ENCODE results near the gene WIPI1.
A peak's percentile ranks its signal among the peaks of the same experiment; 100 is the strongest.
"Not testable (repeated sequence)": the region's sequence is repeated elsewhere in the genome, so short reads cannot be mapped to it uniquely, and the experiment has no call there.

WIPI1 gene

GRCh38 chr17:68457168-68457538 lies at the start of gene WIPI1:
TSS of gene WIPI1 (minus strand) at chr17:68457496. CDS start at chr17:68457421, 75 bp downstream.
- no peak for DNase-seq

- DNase-seq, result no peak
These were observed 48.7 kb upstream of the WIPI1 start for GRCh38 chr17:68505951-68506350.

DNA sequence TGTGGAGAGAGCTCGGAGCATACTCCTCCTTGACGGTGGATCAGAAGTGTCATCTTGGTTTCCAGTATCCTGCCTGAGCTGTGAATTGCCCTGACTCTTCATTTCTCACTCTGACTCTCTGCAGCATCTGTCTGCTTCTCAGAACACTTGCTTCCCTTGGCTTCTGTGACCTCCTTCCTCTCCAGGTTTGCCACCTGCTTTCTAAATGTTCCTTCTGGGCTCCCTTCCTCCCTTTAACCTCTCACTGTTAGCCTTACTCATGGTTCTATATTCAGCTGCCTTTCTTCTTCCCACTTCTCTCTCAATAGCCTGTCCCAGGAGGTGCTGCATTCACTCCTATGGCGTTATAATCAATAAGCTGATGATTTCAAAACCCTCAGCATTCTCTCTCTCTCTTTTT lies 43.8 kb upstream of the WIPI1 start:
- no peak for DNase-seq

GRCh38 chr17:68499587-68499986 lies 42.3 kb upstream of the WIPI1 start:
- no peak for DNase-seq

- DNase-seq, result no peak
These were observed 41.4 kb upstream of the WIPI1 start for GRCh38 chr17:68498479-68499326.

DNA sequence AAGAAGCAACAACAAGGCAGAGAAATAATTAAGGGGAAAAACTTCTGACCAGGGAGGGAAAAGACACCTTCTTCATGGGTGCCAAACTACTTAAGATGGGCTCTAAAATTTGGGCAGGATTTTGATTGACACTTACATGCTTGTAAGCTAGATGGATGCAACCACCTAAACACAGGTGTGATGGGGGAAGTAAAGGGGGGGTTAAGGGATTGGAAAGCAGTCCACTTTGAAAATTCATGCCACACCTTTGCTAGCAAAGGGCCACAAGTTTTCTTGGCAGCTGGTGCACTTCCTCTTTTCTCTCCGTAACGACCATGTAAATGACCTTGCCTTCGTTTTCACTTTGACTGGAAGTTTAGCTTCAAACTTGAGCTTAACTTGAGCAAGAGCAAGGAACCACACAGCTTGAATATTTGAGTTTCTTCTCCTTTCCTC lies 40.6 kb upstream of the WIPI1 start:
- no peak for DNase-seq

DNA sequence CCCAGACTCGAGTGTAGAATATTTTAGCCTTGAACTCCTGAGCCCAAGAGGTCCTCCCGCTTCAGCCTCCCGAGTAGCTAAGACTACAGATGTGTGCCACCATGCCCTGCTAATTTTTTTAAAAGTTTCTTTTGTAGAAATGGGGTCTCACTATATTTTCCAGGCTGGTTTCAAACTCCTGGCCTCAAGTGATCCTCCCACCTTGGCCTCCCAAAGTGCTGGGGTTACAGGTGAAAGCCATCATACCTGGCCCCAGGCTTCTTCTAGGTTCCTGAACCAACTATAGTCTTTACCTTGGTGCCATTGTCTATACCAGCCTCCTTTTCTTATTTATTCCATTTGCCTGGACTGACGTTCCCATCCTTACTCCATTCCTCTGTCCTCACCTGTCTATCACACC lies 37.8 kb upstream of the WIPI1 start:
- no peak for DNase-seq

DNA sequence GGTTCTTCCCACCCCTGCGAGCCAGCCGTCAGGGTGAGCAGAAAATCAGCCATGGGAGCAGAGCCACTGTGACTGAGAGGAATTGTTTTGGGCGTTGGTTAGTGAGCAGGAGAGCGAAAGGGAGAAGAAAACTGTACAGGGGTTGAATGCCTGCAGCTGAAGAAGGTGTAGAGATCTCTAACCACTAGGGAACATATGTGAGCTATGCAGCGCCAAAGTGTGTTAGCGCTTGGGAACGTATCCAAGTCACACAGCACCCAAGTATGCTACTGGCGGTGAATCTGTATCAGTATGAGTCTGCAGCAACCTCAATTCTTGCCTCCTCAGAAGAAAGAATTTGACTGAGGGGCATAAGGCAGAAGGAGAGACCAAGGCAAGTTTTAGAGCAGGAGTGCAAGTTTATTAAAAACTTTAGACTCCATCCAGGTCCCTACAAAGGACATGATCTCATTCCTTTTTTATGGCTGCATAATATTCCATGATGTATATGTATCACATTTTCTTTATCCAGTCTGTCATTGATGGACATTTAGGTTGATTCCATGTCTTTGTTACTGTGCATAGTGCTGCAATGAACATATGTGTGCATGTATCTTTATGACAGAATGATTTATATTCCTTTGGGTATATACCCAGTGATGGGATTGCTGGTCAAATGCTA lies 35.2 kb upstream of the WIPI1 start:
- DNase-seq, result not testable (repeated sequence)

- DNase-seq, result no peak
These were observed 34.3 kb upstream of the WIPI1 start for GRCh38 chr17:68491381-68492231.

DNA sequence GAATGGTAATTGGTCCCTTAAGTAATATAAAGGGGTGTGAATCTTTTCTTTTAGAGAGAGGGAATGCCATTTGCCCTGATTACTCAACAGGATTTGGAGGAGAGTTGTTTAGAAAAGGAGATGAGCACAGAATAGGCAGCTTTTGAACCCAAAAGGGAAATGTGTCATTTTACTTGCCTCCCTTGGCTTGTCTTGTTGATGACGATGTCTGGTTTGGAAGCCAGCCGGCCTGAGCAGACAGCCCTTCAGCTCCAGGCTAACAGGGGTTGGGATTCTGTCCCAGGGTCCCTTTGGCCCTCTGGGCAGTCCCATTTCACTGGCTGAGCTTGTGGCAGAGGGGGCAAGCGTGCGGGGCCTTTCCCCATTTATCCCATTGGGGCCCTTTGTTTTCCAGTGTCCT lies 32.6 kb upstream of the WIPI1 start:
- DNase-seq, result no peak

DNA sequence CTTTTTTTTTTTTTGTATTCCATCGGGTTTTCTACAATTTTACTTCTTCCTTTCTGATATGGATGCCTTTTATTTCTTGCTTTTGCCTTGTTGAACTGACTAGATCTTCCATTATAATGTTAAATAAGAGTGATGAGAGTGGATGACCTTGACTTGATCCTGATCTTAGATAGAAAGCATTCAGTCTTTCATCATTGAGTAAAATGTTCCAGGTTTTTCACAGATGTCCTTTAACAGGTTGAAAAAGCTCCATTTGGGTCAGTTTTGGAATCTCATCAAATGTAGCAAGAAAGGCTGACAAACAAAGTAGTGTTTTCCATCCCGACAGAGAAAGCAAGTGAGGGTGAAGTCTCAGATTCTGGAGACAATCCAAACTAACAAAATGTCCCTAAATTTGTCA lies 27.2 kb upstream of the WIPI1 start:
- DNase-seq, result no peak

DNA sequence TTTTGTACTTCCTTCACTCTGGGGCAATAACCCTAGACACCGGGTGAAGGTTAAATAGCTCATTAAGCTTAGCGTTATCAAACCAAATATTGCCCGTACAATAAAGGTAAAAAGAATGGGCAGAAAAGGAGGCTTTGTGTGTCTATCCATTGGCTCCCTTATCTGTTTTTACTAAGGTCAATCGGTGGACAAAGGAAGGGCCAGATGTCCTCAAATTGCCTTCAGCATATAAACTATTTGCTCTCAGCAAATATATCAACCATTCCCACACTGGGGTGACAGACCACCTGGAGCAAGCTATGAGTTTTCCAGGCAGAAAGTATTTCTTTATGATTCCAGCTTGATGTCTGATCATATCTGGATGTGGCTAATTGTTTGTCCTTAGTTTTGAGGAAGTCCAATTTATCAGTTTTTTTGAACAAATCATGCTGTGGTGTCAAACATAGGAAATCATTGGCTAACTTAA lies 25.3 kb upstream of the WIPI1 start:
- no peak for DNase-seq

DNA sequence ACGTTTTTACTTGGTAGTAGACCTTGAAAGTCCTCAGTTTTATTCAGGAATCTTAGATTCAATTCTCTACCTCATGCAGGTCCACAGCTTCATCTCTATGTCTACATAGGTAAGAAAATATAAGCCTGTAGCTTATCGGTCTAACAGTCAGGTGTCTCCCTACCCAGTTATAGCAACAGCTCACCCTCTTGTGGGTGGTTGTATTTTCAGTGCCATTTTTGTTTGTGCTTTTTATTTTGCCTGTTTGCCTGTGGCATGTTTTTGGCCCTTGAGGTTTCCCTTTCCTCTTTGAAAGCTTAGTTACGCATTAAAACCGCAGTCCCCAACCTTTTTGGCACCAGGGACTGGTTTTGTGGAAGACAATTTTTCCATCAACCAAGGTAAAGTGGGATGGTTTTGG lies 23.6 kb upstream of the WIPI1 start:
- no peak for DNase-seq

GRCh38 chr17:68470961-68471360 lies 13.7 kb upstream of the WIPI1 start:
- DNase-seq, result no peak

DNA sequence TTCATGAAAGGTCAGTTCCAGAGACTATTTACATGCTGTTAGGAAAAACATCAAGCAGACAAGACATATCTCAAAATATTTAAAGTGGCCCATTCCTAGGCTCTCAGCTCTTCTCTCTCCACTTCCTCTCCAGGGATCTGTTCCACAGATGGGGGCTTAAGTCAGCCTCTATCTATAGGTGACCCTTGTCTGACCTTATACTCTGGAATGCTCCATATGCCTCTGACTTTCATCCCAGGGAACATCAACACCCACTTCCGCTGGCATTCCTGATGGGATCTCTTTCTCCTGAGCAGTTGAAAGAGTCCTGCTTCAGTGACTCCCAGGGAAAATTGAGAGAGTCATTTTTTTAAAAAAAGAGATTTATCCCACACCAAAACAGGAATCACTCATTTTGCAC lies 11.5 kb upstream of the WIPI1 start:
- DNase-seq, result peak; percentile 78

GRCh38 chr17:68468334-68468733 lies 11.0 kb upstream of the WIPI1 start:
- peak; percentile 43 for DNase-seq

DNA sequence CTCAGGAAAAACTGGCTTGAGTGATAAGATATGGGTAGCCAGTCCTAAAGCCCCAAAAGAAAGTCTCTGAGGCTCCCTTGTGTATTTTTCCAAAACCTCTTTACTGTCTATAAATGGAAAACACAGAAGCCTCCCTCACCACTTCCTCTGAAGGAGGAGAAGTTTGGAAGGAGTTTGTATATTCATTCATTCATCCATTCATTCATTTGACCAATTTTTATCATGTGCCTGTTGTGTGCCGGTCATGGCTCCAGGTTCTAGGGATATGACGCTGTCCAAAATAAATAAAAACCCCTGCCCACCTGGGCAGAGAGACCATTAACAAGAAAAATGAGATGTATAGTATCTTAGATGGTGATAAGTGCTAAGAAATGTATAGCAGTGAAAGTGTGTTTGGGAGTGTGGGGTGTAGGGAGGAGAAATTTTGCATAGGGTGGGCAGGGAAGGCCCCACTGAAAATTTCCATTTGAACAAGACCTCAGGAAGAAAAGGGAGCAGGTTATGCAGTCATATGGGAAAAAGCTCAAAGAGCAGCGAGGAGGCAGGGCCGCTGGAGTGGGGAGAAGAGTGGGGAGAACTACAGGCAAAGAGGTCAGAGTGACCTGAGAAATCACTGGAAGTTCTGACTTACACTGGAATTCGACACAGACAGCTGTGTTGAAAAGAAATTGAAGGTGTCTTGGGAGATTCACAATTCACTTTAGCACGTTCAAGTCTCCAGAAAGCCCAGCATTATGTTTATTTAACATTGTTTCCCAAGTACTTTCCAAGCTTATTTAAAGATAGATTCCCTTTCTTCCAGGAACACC lies 6.1 kb upstream of the WIPI1 start:
- no peak for DNase-seq

DNA sequence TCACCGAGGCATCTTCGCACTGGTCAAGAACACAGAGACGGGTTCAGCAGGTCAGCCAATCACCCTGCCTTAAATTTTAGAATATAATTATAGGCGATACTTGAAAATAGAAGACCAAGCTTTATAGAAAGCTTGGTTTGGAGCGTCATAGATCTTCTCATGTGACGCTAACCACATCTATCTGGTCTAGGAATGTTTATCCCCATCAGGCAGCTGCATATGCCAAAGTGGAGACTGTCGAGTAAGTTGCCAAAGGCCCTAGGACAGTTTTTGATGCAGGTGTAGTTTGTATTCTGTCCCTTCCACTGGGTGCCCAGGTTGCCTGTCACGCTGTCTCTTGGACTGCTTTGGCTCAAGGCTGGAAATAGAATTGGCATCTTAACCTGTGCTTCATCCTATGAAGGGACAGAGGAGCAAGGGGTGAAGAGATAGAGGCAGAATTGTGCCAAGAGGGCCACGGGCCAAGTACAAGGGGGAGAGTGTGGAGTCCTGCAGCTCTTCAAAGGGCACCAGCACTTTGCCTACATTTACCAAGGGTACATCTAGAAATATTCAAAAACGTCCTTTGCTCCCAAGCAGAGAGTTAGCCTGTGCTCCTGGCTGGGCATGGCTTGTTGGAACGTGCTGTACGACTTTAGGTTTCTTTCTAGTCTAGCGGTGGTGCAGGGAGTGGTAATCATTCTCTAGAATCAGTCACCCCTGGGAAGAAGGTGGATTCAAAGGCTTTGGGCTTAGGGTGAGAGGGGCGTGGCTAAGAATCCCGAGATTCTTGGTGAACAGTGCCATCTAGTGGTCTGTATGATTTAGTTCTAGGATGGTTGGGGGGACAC lies 5.3 kb upstream of the WIPI1 start:
- peak; percentile 81 for DNase-seq

DNA sequence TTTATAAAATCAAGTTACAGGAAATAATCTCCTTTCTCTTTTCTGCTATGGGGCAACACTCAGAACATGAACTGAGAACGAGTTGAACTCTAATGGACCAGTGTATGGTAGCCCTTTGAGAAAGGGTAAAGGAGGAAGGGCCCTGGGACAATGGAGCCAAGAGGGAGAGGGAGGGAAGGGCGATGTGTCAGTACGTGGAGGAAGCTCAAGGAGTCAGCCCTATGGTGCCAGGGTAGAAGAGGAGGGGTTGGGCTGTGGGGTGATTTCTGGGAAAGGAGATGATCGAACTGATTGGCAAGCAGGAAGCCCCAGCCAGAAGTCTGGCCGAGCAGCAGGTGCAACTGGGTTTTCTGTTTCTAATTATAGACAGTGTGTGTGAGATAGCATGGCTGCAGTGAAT lies 4.3 kb upstream of the WIPI1 start:
- no peak for DNase-seq

GRCh38 chr17:68461122-68461539 lies 3.8 kb upstream of the WIPI1 start:
- DNase-seq, result no peak

GRCh38 chr17:68460715-68461114 lies 3.4 kb upstream of the WIPI1 start:
- no peak for DNase-seq

DNA sequence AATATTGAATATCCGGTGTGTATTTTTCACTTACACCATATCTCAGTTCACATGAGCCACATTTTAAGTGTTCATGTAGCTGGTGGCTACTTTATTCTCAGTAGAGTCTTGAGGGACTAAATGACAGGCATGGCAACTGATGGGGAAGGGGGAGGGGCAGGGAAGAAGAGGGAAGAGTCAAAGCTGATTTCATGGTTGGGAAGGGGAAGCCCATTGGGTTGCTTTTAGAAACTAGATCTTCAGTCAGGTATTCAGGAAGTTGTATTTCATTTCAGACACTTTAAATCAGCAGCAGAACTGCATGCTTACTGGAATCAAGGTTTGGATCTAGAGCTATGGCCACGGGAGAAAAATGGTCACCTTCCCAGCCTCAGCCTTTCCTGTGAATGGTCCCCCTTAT lies 2.9 kb upstream of the WIPI1 start:
- DNase-seq, result no peak

Measured in fibroblast of upper back skin (primary cell).